Hematopoietic multipotent progenitor cell treated with erythropoietin and hydrocortisone succinate and interleukin-3 and kit ligand, for 15 days (in vitro differentiated cells): ENCODE results near the gene OCEL1.
A peak's percentile ranks its signal among the peaks of the same experiment; 100 is the strongest.
"Not testable (repeated sequence)": the region's sequence is repeated elsewhere in the genome, so short reads cannot be mapped to it uniquely, and the experiment has no call there.

Experiments
- DNase-seq: peaks from one replicate; pipeline ENCODE4 v3.0.0-alpha.2; 2015; ENCODE audit warnings: low spot score

The OCEL1 gene

DNA sequence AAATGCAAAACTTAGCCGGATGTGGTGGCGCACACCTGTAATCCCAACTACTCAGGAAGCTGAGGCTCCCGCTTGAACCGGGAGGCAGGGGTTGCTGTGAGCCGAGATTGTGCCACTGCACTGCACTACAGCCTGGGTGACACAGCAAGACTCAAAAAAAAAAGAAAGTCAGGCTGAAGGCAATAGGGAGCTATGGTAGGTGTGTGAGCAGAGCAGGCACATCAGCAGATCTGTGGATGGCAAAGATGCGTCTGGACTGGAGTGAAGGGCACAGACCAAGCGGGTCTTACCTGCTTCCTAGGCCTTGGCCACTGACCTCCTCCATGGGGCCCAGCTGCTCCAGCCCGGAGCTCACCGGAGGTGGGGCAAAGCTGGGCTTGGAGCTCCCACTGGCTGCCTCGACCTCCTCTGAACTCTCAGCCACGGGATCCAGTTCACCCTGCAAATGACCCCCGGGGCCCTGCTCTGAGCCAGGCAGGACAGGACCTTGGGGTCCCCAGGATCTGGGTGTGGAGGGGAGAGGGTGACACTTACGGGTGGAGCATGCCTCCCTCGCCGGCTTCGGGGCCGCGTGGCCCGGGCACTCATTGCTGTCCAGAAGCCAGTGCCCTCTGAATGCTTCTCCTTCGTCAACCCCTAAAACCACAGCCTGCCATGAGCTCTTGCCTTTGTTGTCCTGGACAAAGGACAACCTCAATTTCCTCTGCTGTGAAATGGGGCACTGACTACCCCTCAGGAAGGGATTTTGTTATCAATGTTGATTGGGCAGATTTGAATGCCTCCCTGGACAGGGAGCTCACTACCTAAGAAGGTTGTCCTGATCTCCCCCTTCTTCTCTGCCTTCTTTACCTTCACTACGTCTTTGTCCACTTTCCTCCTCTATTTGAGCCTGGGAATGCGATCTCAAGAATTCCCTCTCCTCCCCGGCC lies 38.0 kb downstream of the OCEL1 start:
- DNase-seq: no peak

DNA sequence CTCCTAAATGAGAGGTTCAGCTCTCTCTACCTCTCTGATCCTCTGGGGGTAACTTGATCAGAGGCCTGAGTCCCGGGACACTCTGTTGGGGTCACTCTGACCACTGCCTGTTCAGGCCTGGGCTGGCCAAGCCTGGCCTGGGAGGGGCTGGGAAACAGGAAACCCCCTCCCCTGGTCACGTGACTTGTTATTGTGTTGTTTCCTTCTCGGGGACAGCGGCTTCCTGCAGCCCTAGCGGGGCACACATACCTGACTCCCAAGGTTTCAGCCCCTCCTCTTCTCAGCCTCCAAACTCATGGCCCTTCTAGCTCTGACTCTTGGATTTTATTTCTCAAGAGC lies 38.6 kb downstream of the OCEL1 start, which contains the start of gene USHBP1:
Gene USHBP1, minus strand, starts transcription at position 105 of the 339 bp plus-strand sequence. CDS start 446 bp downstream, outside the sequence.
- DNase-seq: no peak

DNA sequence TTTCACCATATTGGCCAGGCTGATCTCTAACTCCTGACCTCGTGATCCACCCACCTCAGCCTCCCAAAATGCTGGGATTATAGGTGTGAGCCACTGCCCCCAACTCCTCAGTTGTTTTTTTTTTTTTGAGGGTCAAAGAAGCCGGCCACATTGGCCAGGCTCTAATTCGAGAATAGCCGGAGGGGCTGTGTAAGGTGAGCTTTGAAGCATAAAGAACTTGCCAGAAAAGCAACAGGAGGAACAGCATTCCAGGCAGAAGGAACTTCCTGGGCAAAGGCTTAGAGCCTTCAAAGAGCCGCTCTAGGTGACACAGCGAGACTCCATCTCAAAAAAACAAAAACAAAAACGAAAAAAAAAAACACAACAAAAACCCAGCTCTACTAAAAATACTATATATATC lies 40.0 kb downstream of the OCEL1 start:
- DNase-seq: no peak

DNA sequence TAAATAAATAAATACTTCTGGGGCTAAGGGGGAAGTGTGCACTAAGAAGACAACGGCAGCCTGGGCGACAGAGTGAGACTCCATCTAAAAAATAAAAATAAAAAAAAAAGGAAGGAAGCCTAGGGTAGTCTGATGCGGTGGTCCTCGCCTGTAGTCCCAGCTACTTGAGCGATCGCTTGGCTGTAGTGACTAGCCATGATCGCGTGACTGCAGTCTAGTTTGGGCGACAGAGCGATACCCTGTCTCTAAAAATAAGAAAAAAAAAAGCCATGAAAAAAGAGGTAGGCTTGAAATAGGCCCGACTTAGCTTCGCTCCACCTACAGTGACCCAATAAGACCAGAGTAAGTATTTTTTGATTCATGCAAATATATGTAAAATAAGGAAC lies 40.6 kb downstream of the OCEL1 start:
- no peak for DNase-seq

DNA sequence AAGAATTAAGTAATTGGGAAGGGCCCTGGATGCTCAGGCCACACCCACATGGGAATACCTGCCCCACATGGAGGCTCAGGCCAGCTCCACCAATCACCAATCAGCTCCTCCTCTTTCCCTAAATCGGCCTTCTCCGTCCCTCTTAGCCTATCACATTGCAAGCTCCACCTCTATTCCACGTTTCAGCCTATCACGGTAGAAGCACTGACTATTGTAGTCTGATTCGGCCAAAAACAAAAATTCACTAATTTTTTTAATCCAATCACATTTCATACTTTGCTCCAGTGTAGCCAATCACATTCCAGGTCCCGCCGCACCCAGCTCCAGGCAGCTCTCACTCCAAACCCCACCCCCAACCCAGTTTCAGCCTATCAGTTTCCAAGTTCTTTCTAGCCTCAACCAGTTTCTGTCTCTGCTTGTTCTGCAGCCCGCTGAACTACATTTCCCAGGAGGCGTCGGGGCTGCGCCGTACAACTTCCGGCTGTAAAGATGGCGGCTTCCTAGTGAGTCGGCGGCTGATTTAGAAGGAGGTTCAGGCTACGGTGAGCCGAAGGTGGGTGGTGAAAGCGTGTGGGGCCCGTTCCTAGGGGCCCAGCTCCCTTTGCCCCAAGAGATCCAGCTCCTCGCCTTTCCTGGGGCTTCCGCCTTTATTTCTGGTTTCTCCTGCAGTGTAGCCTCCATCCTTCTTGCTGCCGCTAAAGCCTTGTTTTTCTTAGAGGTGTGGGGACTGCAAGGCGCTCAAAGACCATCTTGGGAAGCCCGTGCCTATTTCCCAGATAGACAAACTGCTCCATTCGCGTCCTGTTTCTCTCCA lies 41.2 kb downstream of the OCEL1 start, which contains the start of gene BABAM1:
Gene BABAM1, plus strand, starts transcription at position 469 of the 814 bp plus-strand sequence. CDS start 1,364 bp downstream, outside the sequence.
- peak; percentile 98 for DNase-seq

DNA sequence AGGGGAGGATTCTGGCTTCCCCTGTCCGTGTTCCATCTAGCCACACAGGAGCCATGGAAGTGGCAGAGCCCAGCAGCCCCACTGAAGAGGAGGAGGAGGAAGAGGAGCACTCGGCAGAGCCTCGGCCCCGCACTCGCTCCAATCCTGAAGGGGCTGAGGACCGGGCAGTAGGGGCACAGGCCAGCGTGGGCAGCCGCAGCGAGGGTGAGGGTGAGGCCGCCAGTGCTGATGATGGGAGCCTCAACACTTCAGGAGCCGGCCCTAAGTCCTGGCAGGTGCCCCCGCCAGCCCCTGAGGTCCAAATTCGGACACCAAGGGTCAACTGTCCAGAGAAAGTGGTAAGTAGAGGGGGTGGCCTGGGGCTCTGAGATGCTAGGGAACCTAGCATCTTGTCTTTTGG lies 42.7 kb downstream of the OCEL1 start:
- DNase-seq: no peak

DNA sequence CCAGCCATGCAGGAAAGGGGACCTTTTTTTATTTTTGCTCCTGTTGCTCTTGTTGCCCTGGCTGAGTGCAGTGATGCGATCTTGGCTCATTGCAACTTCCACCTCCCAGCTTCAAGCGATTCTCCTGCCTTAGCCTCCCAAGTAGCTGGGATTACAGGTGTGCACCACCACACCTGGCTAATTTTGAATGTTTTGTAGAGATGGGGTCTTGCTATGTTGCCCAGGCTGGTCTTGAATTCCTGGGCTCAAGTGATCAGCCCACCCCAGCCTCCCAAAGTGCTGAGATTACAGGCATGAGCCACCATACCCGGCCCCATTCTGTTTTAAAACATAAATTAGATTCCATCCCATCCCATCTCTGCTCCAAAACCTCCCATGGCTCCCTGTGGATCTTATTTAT lies 48.9 kb downstream of the OCEL1 start:
- DNase-seq: not testable (repeated sequence)

DNA sequence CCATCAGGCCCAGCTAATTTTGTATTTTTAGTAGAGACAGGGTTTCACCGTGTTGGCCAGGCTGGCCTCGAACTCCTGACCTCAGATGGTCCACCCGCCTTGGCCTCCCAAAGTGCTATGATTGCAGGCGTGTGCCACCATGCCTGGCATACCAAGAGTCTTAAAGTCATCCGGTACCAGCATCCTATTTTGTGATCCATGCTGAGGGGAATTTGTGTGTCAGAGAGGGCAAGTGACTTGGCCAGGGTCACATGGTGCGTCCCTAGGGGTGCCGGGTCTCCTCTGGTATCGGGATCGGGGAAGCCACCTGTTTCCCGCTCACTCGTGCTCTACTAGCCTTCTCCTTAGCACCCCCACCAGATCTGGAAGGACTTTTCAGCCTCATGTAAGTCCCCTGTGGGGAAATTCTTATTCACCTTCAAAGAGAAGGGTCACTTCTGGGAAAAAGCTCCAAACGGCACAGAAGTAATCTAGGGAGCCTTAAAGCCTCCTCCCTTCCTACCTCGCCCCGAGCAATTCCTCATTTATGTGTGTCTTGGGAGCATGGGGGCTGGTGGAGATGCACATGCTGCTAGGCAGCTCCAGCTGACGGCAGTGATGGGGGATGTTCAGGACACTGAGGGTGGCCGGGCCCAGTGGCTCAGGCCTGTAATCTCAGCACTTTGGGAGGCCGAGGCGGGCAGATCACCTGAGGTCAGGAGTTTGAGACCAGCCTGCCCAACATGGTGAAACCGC lies 49.6 kb downstream of the OCEL1 start:
- DNase-seq: no peak
